ENCODE results near the gene TST. TPM values are rescaled to one million over a fixed set of nuclear protein-coding genes. Genes with fewer than 3 reads are reported as not detected.

TST gene
- total and polyA plus RNA-seq, 10 of the 15 experiments (the other 5 are each of a cell fraction or from before 2014, with no cell fraction given): 2.4 to 24.6 (median 10.4) TPM

DNA sequence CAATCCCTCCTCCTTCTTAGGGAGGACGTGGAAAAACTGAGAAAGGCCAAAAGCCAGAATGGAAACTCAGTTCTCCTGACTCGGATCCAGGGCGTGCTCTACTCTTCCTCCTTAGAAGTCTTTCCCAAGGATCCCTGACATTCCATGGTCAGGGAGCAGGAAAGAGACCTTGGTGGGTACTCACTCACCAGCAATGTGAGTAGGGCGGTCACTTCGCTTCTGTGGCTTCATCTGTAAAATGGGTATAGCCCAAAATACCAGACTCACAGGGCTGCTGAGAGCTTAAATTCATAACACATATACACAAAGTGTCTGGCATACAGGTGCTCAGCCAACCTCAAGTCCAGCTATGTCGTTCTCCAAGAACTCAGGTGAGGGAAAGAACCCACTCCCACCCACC is 31.7 kb upstream of the TST start:
- Histone ChIP-seq H3K9me3 (replicated peaks; ENCODE audit: control insufficient read depth, insufficient read depth, low read length) (no peaks in the 10 kb centered on the region), H3K27me3 (replicated peaks in 1 of 2; ENCODE audit: control insufficient read depth in 2 of 2, insufficient read depth in 2 of 2, low read length in 1 of 2) (no peaks in the 10 kb centered on the region), H3K4me1 (ENCODE audit: control insufficient read depth, insufficient read depth, low read length) (no peaks in the 10 kb centered on the region), H3K79me2 (ENCODE audit: control insufficient read depth, insufficient read depth, low read length) (no peaks in the 10 kb centered on the region), H3K36me3 (ENCODE audit: control insufficient read depth in 2 of 2, insufficient read depth in 2 of 2, low read length in 1 of 2) (no peaks in the 10 kb centered on the region), H3K4me2 (ENCODE audit: control insufficient read depth, insufficient read depth) (no peak overlapping the region), H2AFZ (ENCODE audit: control insufficient read depth, low read depth, low read length) (no peak overlapping the region), H4K20me1 (ENCODE audit: control insufficient read depth, insufficient read depth) (no peaks in the 10 kb centered on the region), H3K9ac (ENCODE audit: control insufficient read depth, insufficient read depth, low read length) (no peak overlapping the region), H3K4me3 (no peak overlapping the region), H3K27ac (ENCODE audit: control insufficient read depth, insufficient read depth) (no peak overlapping the region)
- FAIRE-seq: no peak
- WGBS (ENCODE audit: insufficient coverage, insufficient replicate concordance, low lambda C conversion rate, missing lambda C conversion rate): 66% methylated on average over 6 of the region's 6 CpGs
- CTCF ChIA-PET: interaction anchor here (1.5 kb wide), 1 partner anchor 148 kb away, joined by 4 read pairs; no protein-coding TSS in a partner anchor
- intact Hi-C loops (cut with micrococcal nuclease; ENCODE audit: unreplicated experiment): no loop called here
- no TSS peak for BruUV-seq (replicated peaks)
- DNase-seq (ENCODE audit: low read depth, low spot score): no peak
- SMC1A ChIA-PET (ENCODE audit: uncharacterized antibody, unreplicated experiment): interaction anchor here (0.9 kb wide), 1 partner anchor 9 kb away, joined by 3 read pairs; no protein-coding TSS in a partner anchor
- RAD21 ChIA-PET (ENCODE audit: unreplicated experiment): interaction anchor here (0.6 to 1.3 kb wide), 3 partner anchors 10 to 119 kb away, joined by 3 read pairs; no protein-coding TSS in a partner anchor
- POLR2A ChIA-PET: no interaction called here
- ATAC-seq: no peak
- in situ Hi-C loops (cut with MboI): no loop called here
- TF ChIP-seq PAX8 (IDR thresholded peaks at IDR 0.05) (no peak), ATF3 (IDR thresholded peaks at IDR 0.05; ENCODE audit: borderline replicate concordance, extremely low read depth, low read depth, low read length) (no peak), NR2C1 (IDR thresholded peaks at IDR 0.05) (no peak), TCF12 (IDR thresholded peaks at IDR 0.05; ENCODE audit: low read depth, low read length) (no peak), CHD4 (IDR thresholded peaks at IDR 0.05) (no peak), SMARCA5 (IDR thresholded peaks at IDR 0.05) (no peak), FOXM1 (IDR thresholded peaks at IDR 0.05; ENCODE audit: low read depth, low read length) (no peak), NR2C2 (IDR thresholded peaks at IDR 0.05; ENCODE audit: borderline replicate concordance, control insufficient read depth, insufficient read length, low read depth) (no peak), NFXL1 (IDR thresholded peaks at IDR 0.05; ENCODE audit: borderline replicate concordance) (no peak), SIN3A (IDR thresholded peaks at IDR 0.05; ENCODE audit: low read depth, low read length) (no peak), ZZZ3 (IDR thresholded peaks at IDR 0.05; ENCODE audit: control insufficient read depth, insufficient read length, low read depth) (no peak), GATAD2B (conservative IDR thresholded peaks at IDR 0.05; ENCODE audit: low read depth) (no peak), PAX5 (IDR thresholded peaks at IDR 0.05; ENCODE audit: borderline replicate concordance, low read depth, low read length) (no peak), NFYA (IDR thresholded peaks at IDR 0.05; ENCODE audit: borderline replicate concordance, low read depth, low read length) (no peak)
- TF ChIP-seq, protein P1, sequence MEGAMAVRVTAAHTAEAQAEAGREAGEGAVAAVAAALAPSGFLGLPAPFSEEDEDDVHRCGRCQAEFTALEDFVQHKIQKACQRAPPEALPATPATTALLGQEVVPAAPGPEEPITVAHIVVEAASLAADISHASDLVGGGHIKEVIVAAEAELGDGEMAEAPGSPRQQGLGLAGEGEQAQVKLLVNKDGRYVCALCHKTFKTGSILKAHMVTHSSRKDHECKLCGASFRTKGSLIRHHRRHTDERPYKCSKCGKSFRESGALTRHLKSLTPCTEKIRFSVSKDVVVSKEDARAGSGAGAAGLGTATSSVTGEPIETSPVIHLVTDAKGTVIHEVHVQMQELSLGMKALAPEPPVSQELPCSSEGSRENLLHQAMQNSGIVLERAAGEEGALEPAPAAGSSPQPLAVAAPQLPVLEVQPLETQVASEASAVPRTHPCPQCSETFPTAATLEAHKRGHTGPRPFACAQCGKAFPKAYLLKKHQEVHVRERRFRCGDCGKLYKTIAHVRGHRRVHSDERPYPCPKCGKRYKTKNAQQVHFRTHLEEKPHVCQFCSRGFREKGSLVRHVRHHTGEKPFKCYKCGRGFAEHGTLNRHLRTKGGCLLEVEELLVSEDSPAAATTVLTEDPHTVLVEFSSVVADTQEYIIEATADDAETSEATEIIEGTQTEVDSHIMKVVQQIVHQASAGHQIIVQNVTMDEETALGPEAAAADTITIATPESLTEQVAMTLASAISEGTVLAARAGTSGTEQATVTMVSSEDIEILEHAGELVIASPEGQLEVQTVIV (IDR thresholded peaks at IDR 0.05; ENCODE audit: borderline replicate concordance, partially characterized antibody): no peak
- TF ChIP-seq, protein P2, sequence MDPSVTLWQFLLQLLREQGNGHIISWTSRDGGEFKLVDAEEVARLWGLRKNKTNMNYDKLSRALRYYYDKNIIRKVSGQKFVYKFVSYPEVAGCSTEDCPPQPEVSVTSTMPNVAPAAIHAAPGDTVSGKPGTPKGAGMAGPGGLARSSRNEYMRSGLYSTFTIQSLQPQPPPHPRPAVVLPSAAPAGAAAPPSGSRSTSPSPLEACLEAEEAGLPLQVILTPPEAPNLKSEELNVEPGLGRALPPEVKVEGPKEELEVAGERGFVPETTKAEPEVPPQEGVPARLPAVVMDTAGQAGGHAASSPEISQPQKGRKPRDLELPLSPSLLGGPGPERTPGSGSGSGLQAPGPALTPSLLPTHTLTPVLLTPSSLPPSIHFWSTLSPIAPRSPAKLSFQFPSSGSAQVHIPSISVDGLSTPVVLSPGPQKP (IDR thresholded peaks at IDR 0.05; ENCODE audit: low read depth, low read length): no peak
- TF ChIP-seq, protein P3, sequence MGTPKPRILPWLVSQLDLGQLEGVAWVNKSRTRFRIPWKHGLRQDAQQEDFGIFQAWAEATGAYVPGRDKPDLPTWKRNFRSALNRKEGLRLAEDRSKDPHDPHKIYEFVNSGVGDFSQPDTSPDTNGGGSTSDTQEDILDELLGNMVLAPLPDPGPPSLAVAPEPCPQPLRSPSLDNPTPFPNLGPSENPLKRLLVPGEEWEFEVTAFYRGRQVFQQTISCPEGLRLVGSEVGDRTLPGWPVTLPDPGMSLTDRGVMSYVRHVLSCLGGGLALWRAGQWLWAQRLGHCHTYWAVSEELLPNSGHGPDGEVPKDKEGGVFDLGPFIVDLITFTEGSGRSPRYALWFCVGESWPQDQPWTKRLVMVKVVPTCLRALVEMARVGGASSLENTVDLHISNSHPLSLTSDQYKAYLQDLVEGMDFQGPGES (IDR thresholded peaks at IDR 0.05): no peak
- TF ChIP-seq, protein P4, sequence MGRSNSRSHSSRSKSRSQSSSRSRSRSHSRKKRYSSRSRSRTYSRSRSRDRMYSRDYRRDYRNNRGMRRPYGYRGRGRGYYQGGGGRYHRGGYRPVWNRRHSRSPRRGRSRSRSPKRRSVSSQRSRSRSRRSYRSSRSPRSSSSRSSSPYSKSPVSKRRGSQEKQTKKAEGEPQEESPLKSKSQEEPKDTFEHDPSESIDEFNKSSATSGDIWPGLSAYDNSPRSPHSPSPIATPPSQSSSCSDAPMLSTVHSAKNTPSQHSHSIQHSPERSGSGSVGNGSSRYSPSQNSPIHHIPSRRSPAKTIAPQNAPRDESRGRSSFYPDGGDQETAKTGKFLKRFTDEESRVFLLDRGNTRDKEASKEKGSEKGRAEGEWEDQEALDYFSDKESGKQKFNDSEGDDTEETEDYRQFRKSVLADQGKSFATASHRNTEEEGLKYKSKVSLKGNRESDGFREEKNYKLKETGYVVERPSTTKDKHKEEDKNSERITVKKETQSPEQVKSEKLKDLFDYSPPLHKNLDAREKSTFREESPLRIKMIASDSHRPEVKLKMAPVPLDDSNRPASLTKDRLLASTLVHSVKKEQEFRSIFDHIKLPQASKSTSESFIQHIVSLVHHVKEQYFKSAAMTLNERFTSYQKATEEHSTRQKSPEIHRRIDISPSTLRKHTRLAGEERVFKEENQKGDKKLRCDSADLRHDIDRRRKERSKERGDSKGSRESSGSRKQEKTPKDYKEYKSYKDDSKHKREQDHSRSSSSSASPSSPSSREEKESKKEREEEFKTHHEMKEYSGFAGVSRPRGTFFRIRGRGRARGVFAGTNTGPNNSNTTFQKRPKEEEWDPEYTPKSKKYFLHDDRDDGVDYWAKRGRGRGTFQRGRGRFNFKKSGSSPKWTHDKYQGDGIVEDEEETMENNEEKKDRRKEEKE (IDR thresholded peaks at IDR 0.05): no peak
